IMR-90 (cell line): ENCODE results near the gene OXA1L. TPM values are rescaled to one million over a fixed set of nuclear protein-coding genes. Genes with fewer than 3 reads are reported as not detected.

Experiments
- ATAC-seq: fragments of 200-7000 bp; cut with Tn5 transposase; 2 replicates; pipeline ENCODE4 v1.9.1; 2020; ENCODE audit warnings: low read depth, mild to moderate bottlenecking, moderate library complexity
- BruUV-seq: library from RNA; stranded (reverse); fragments of 400-500 nt; replicated peaks from 2 replicates; lab custom pipeline; 2021; lab: Mats Ljungman, UMichigan
- CTCF ChIA-PET: fragments of 300-600 bp; formaldehyde crosslinking; extraction: SDS; loops from one replicate; lab custom pipeline; 2021; ENCODE audit warnings: antibody characterized with exemption; lab: Yijun Ruan, JAX
- POLR2A ChIA-PET: fragments of 300-600 bp; sonication (Branson Sonifier 250); formaldehyde crosslinking; loops from one replicate; lab custom pipeline; 2022; ENCODE audit warnings: antibody characterized with exemption; ENCODE audit not compliant: unreplicated experiment; lab: Charles Lee
- DNase-seq: peaks from one replicate; pipeline ENCODE4 v3.0.0; 2013
- H2AFZ ChIP-seq: replicated peaks from 2 replicates; pipeline ENCODE3; 2013; ENCODE audit warnings: low read length, mild to moderate bottlenecking; ENCODE audit not compliant: poor library complexity
- H2AK5ac ChIP-seq: 2 replicates; pipeline ENCODE4 v1.6.1; 2013; ENCODE audit warnings: low read depth, low read length, inconsistent platforms
- H2AK9ac ChIP-seq: replicated peaks from 2 replicates; pipeline ENCODE3; 2013; ENCODE audit warnings: mild to moderate bottlenecking, low read depth, low read length, moderate library complexity; ENCODE audit not compliant: poor library complexity
- H2BK120ac ChIP-seq: 2 replicates; pipeline ENCODE4 v1.6.1; 2013; ENCODE audit warnings: low read depth, low read length, inconsistent platforms
- H2BK15ac ChIP-seq: 3 replicates; pipeline ENCODE4 v1.6.1; 2013; ENCODE audit warnings: low read depth, low read length, inconsistent platforms
- H2BK20ac ChIP-seq: 2 replicates; pipeline ENCODE4 v1.6.1; 2013; ENCODE audit warnings: low read depth, mild to moderate bottlenecking, inconsistent platforms, low read length, moderate library complexity
- H2BK5ac ChIP-seq: 2 replicates; pipeline ENCODE4 v1.6.1; 2013; ENCODE audit warnings: mild to moderate bottlenecking, low read depth, low read length, inconsistent platforms; ENCODE audit not compliant: poor library complexity, severe bottlenecking
- H3K14ac ChIP-seq: replicated peaks from 2 replicates; pipeline ENCODE4 v1.6.1; 2013; ENCODE audit warnings: low read depth, low read length, inconsistent platforms
- H3K18ac ChIP-seq: 2 replicates; pipeline ENCODE4 v1.6.1; 2013; ENCODE audit warnings: low read depth, low read length, control low read depth
- H3K23ac ChIP-seq: 2 replicates; pipeline ENCODE4 v1.6.1; 2013; ENCODE audit warnings: low read depth, low read length, inconsistent platforms
- H3K27ac ChIP-seq: 2 replicates; pipeline ENCODE4 v1.5.1; 2013; ENCODE audit warnings: mild to moderate bottlenecking, control low read depth, low read length; ENCODE audit not compliant: insufficient read depth
- H3K27me3 ChIP-seq: 2 replicates; pipeline ENCODE4 v1.6.1; 2013; ENCODE audit warnings: low read length; ENCODE audit not compliant: control insufficient read depth, insufficient read depth
- H3K36me3 ChIP-seq: 2 replicates; pipeline ENCODE4 v1.6.1; 2013; ENCODE audit warnings: low read length, mixed read lengths; ENCODE audit not compliant: control insufficient read depth, insufficient read depth
- H3K4ac ChIP-seq: 2 replicates; pipeline ENCODE4 v1.6.1; 2013; ENCODE audit warnings: low read depth, low read length, inconsistent platforms
- H3K4me1 ChIP-seq: 2 replicates; pipeline ENCODE4 v1.6.1; 2013; ENCODE audit warnings: low read length, mixed read lengths; ENCODE audit not compliant: control insufficient read depth, insufficient read depth
- H3K4me2 ChIP-seq: 2 replicates; pipeline ENCODE4 v1.6.1; 2013; ENCODE audit warnings: low read depth, mild to moderate bottlenecking, control low read depth, low read length, moderate library complexity
- H3K4me3 ChIP-seq: 2 replicates; pipeline ENCODE4 v1.5.1; 2013; ENCODE audit warnings: low read depth, mild to moderate bottlenecking, control low read depth, low read length, moderate library complexity; ENCODE audit not compliant: insufficient read depth
- H3K56ac ChIP-seq: 2 replicates; pipeline ENCODE4 v1.6.1; 2013; ENCODE audit warnings: low read length, inconsistent platforms; ENCODE audit not compliant: insufficient read depth; ENCODE audit errors: extremely low read depth
- H3K79me1 ChIP-seq, 2 experiments: 2 replicates each; pipeline ENCODE4 v1.6.1; 2013; ENCODE audit warnings: low read length in 2 of 2, inconsistent platforms in 1 of 2, low read depth in 1 of 2
- H3K9ac ChIP-seq: 2 replicates; pipeline ENCODE4 v1.6.1; 2013; ENCODE audit warnings: low read depth, low read length, control low read depth
- H3K9me1 ChIP-seq: 2 replicates; pipeline ENCODE4 v1.6.1; 2013; ENCODE audit warnings: low read length, inconsistent platforms; ENCODE audit not compliant: insufficient read depth
- H3K9me3 ChIP-seq: 2 replicates; pipeline ENCODE4 v1.6.1; 2013; ENCODE audit warnings: low read length; ENCODE audit not compliant: control insufficient read depth, insufficient read depth
- H4K20me1 ChIP-seq: 2 replicates; pipeline ENCODE4 v1.6.1; 2013; ENCODE audit warnings: low read length, inconsistent platforms; ENCODE audit not compliant: insufficient read depth
- H4K5ac ChIP-seq: 2 replicates; pipeline ENCODE4 v1.6.1; 2013; ENCODE audit warnings: mild to moderate bottlenecking, low read depth, low read length, control low read depth
- H4K8ac ChIP-seq, 2 experiments: 2 replicates each; pipeline ENCODE4 v1.6.1; 2013; ENCODE audit warnings: low read depth in 2 of 2, low read length in 2 of 2, control low read depth in 1 of 2, inconsistent platforms in 1 of 2
- H4K91ac ChIP-seq: 2 replicates; pipeline ENCODE4 v1.6.1; 2013; ENCODE audit warnings: low read depth, low read length, inconsistent platforms; ENCODE audit not compliant: insufficient read depth
- CEBPB ChIP-seq: IDR thresholded peaks from 2 replicates; pipeline ENCODE4 v1.6.1; 2012; ENCODE audit warnings: low read depth, low read length, improper control_type of control experiment
- RFX5 ChIP-seq: IDR thresholded peaks from 2 replicates; pipeline ENCODE4 v1.8.0; 2012; ENCODE audit warnings: low read depth, mild to moderate bottlenecking, low read length, moderate library complexity
- WGBS, 2 experiments: methylation state at CpG; one replicate each; pipeline versions ENCODE4 v1.1.5 to v1.1.7; 2013; ENCODE audit warnings: missing lambda C conversion rate in 2 of 2; ENCODE audit not compliant: insufficient read length in 1 of 2; ENCODE audit errors: extremely low coverage in 2 of 2; 5-methylcytosine and 5-hydroxymethylcytosine counted together
- dilution Hi-C: fragments of 300-500 bp; cut with HindIII; formaldehyde crosslinking; loops from one replicate; pipeline ENCODE4 v1.14.3; 2018; ENCODE audit warnings: low sequenced_read_pairs; ENCODE audit not compliant: unreplicated experiment
- in situ Hi-C: fragments of 300-500 bp; cut with MboI; formaldehyde crosslinking; loops from 3 replicates; pipeline ENCODE4 v1.14.3; 2019; ENCODE audit warnings: low sequenced_read_pairs, inconsistent platforms, mixed read lengths
- intact Hi-C: fragments of 100-400 bp; cut with micrococcal nuclease; formaldehyde crosslinking; loops from 2 replicates; pipeline ENCODE4 v1.10.0; 2022
- polyA plus RNA-seq, 3 experiments: library from polyadenylated mRNA; depleted of rRNA; stranded (reverse); fragments of >200 nt; gene quantifications; 2 replicates each; pipeline ENCODE4 v1.2.3, GENCODE V29; 2012; ENCODE audit warnings: low replicate concordance in 1 of 3
- total RNA-seq: library from RNA; depleted of rRNA; stranded (reverse); fragments of >200 nt; gene quantifications from 2 replicates; pipeline ENCODE4 v1.2.3, GENCODE V29; 2012

The OXA1L gene
- total and polyA plus RNA-seq, 2 of the 4 experiments (the other 2 are of a cell fraction), result 47.3 to 113 TPM

DNA sequence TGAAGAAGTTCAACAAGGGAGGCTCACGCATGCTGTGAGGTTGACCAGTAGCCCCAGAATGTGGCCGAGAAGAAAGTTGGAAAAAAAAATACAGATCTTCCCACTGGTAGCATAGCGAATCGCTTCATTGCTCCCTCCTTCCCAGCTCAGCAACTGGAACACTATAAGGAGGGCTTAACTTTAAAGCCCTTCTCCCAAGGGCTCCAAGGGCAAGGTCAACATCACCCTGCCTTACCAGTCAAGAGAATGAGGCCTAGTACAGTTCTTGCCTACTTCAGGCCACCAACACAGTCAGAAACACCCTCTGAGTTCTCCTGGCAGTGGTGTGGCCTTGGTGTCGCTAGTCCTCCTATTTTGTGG, 14.4 kb downstream of the OXA1L start:
- no peak overlapping the region for H3K4ac ChIP-seq
- POLR2A ChIA-PET, result no interaction called here
- H3K27me3 ChIP-seq, result no peaks in the 10 kb centered on the region
- 0 out of 2 replicates have a peak overlapping the region, but pooled peaks have one; percentile 7 for H2AK5ac ChIP-seq
- peaks cover 12% of the 10 kb centered on the region for H3K4me1 ChIP-seq
- no TSS peak for BruUV-seq
- H3K9me3 ChIP-seq, result no peaks in the 10 kb centered on the region
- in situ Hi-C loops, result no loop called here
- H3K9me1 ChIP-seq, result no peaks in the 10 kb centered on the region
- H4K20me1 ChIP-seq, result no peaks in the 10 kb centered on the region
- H2BK5ac ChIP-seq, result no peak overlapping the region
- H2BK20ac ChIP-seq, result no peak overlapping the region
- H2BK15ac ChIP-seq, result no peak overlapping the region
- H2AK9ac ChIP-seq, result peak overlapping the region; percentile 6
- H3K4me2 ChIP-seq, result no peak overlapping the region
- intact Hi-C loops, result loop anchor here (5.0 kb wide), 1 partner anchor 36 kb away; the partner anchor contains the start of gene SLC7A7
- no peaks in the 10 kb centered on the region for H3K79me1 ChIP-seq
- WGBS, 2 experiments, result 67% methylated on average over 1 of the region's 5 CpGs; no CpG with 5 or more reads in 1 of the 2 experiments
- peak overlapping the region; percentile 38 for H3K18ac ChIP-seq
- peak overlapping the region; percentile 43 for H4K5ac ChIP-seq
- H2BK120ac ChIP-seq, result no peak overlapping the region
- no peak overlapping the region for H3K9ac ChIP-seq
- ATAC-seq (no peak), DNase-seq (no peak)
- no peak overlapping the region; the same call in 1 of the 2 replicates for H3K14ac ChIP-seq
- dilution Hi-C loops, result no loop called here
- peak overlapping the region; percentile 10 for H4K91ac ChIP-seq
- no peaks in the 10 kb centered on the region for H3K36me3 ChIP-seq
- H3K27ac ChIP-seq, result no peak overlapping the region
- H4K8ac ChIP-seq, result peak overlapping the region in 1 of 2 experiments; percentile 41; a peak in 1 of 4 replicates
- no peak overlapping the region for H3K23ac ChIP-seq
- CTCF ChIA-PET, result interaction anchor here (1.3 kb wide), 1 partner anchor 211 kb away, joined by 3 read pairs; no protein-coding TSS in a partner anchor
- no peak overlapping the region for H3K56ac ChIP-seq
- H3K4me3 ChIP-seq, result no peak overlapping the region
- H2AFZ ChIP-seq, result peak overlapping the region; percentile 6
- TF ChIP-seq CEBPB, result no peak
- no peak for TF ChIP-seq RFX5
